Measurements from ENCODE around the gene GUCY1A1. TPM values are rescaled to one million over a fixed set of nuclear protein-coding genes. Genes with fewer than 3 reads are reported as not detected.

Gene GUCY1A1
- total and polyA plus RNA-seq, 2 of the 4 experiments (the other 2 are of a cell fraction) = 0.19 to 0.54 TPM

GRCh38 chr4:155640751-155641150 lies 25.9 kb upstream of the GUCY1A1 start:
- BruUV-seq (replicated peaks) = no TSS peak
- no peak overlapping the region for H3K9ac ChIP-seq (ENCODE audit: low read depth, low read length)
- no peaks in the 10 kb centered on the region for H4K20me1 ChIP-seq (ENCODE audit: insufficient read depth, low read length)
- H2BK15ac ChIP-seq (ENCODE audit: low read depth, low read length) = no peak overlapping the region
- H2AK9ac ChIP-seq (replicated peaks; ENCODE audit: low read depth, low read length, poor library complexity) = no peak overlapping the region
- no peak overlapping the region for H3K4me2 ChIP-seq (ENCODE audit: low read depth, low read length)
- no peak overlapping the region for H4K5ac ChIP-seq (ENCODE audit: low read depth, low read length)
- no peak overlapping the region for H2AFZ ChIP-seq (replicated peaks; ENCODE audit: low read length, poor library complexity)
- intact Hi-C loops (cut with micrococcal nuclease) = no loop called here
- ChIA-PET POLR2A (ENCODE audit: unreplicated experiment) (no interaction called here), CTCF (no interaction called here)
- H2BK5ac ChIP-seq (ENCODE audit: low read depth, low read length, poor library complexity, severe bottlenecking) = no peak overlapping the region
- no peaks in the 10 kb centered on the region for H3K4me1 ChIP-seq (ENCODE audit: control insufficient read depth, insufficient read depth, low read length)
- H3K79me1 ChIP-seq (ENCODE audit: low read depth in 1 of 2, low read length in 2 of 2) = no peaks in the 10 kb centered on the region
- DNase-seq (no peak), ATAC-seq (ENCODE audit: low read depth) (no peak)
- H4K8ac ChIP-seq (ENCODE audit: low read depth in 2 of 2, low read length in 2 of 2) = no peak overlapping the region
- in situ Hi-C loops (cut with MboI; ENCODE audit: low sequenced_read_pairs) = no loop called here
- no peaks in the 10 kb centered on the region for H3K27me3 ChIP-seq (ENCODE audit: control insufficient read depth, insufficient read depth, low read length)
- no peaks in the 10 kb centered on the region for H3K9me1 ChIP-seq (ENCODE audit: insufficient read depth, low read length)
- H3K4me3 ChIP-seq (ENCODE audit: insufficient read depth, low read depth, low read length) = no peak overlapping the region
- no peak overlapping the region for H3K4ac ChIP-seq (ENCODE audit: low read depth, low read length)
- no peak overlapping the region for H3K23ac ChIP-seq (ENCODE audit: low read depth, low read length)
- no peak overlapping the region for H2AK5ac ChIP-seq (ENCODE audit: low read depth, low read length)
- no peak for TF ChIP-seq USF2 (IDR thresholded peaks at IDR 0.05; ENCODE audit: low read depth, low read length)
- TF ChIP-seq CEBPB (IDR thresholded peaks at IDR 0.05; ENCODE audit: low read depth, low read length) = no peak
- no peak for TF ChIP-seq POLR2A (IDR thresholded peaks at IDR 0.05; ENCODE audit: low read depth, low read length)
- H3K27ac ChIP-seq (ENCODE audit: insufficient read depth, low read length) = no peak overlapping the region
- H3K56ac ChIP-seq (ENCODE audit: extremely low read depth, insufficient read depth, low read length) = no peak overlapping the region
- no peaks in the 10 kb centered on the region for H3K36me3 ChIP-seq (ENCODE audit: control insufficient read depth, insufficient read depth, low read length)
- no peak overlapping the region for H2BK120ac ChIP-seq (ENCODE audit: low read depth, low read length)
- no CpG with 5 or more reads among the region's 2 CpGs for WGBS, 2 experiments (ENCODE audit: extremely low coverage in 2 of 2, insufficient read length in 1 of 2)
- H2BK20ac ChIP-seq (ENCODE audit: low read depth, low read length) = no peak overlapping the region
- H4K91ac ChIP-seq (ENCODE audit: insufficient read depth, low read depth, low read length) = no peak overlapping the region
- dilution Hi-C loops (cut with HindIII; ENCODE audit: low sequenced_read_pairs, unreplicated experiment) = no loop called here
- H3K18ac ChIP-seq (ENCODE audit: low read depth, low read length) = no peak overlapping the region
- no peak overlapping the region for H3K14ac ChIP-seq (replicated peaks; ENCODE audit: low read depth, low read length)
- H3K9me3 ChIP-seq (ENCODE audit: control insufficient read depth, insufficient read depth, low read length) = no peaks in the 10 kb centered on the region
